C1 segment of cervical spinal cord (tissue), 14 donors: Measurements from ENCODE around the gene NRP1.
"Not testable (repeated sequence)": the region's sequence is repeated elsewhere in the genome, so short reads cannot be mapped to it uniquely, and the experiment has no call there.

Experiments used
- DNase-seq, 14 donors: peaks; one replicate each; lab custom pipeline; 2025; lab: John Stamatoyannopoulos, UW

Gene NRP1

DNA sequence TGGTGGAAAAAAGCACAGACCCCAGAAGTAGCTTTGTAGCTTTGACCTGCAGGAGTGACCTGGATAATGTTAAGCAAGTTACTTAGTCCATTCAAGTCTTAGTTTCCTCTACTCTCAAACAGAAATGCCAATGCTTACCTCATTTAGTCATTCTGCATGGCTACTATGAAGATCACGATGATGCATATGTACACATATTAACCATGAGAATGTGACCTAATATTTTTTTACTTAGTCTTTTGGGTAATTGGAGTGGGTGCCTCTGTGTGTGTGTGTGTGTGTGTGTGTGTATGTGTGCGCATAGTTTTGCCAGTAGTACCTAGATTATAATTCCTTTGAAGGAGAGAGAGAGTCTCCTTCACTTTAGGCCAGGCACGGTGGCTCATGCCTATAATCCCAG lies 95.8 kb downstream of the NRP1 start:
- DNase-seq: no peak

DNA sequence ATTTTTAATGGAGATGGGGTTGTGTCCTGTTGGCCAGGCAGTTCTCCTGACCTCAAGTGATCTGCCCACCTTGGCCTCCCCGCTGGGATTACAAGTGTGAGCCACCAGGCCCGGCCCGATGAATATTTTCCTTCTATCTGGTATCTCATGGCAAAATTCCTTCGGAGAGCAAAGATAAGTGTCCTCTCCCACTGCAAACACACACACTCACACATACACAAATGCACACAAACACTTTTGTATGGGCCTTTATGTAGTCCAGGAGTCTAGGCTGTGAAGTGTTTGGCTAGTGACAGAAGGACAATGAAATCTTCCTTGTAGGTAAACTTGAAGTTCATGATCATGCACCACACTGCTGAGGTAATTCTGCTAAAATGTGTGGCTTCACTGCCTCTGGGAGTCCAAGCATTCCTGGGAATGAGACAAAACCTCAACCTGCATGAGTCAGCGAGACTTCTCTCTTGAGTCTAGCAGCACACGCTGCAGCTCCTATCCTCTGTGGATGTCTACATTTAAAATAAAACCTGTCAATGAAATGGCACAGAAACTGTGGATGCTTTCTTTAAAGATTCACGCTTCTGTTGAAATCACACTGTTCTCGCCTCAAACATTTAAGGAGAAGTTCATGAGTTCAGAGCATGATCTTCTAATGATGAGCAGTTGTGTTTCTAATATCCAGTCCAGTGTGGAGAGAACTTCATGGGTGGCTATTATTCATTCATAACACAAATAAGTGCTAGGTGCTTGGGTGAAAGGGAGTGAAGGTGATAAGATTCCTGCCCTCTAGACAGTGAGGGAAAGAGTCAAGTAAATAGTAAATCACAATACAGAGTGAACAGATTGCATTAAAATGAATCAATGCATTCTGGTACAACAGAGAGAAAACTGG lies 96.5 kb downstream of the NRP1 start:
- no peak for DNase-seq

DNA sequence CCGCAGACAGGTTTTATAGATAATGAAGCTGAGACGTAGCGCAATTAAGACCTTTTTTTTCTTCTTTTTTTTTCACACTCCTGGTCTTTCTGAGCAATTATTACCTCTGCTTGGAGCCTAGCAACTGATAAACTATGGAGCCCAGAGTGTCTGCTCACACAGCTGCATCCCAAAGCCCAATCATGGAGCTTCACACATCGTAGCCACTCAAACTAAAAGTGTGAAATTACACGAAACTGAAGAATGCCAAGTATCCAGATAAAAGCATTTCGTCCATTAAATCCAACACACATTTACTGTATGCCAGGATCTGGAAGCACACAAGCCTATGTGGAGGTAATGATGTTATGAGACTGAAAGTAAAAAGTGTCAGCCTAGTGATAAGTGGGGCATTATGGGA lies 97.6 kb downstream of the NRP1 start:
- no peak for DNase-seq

DNA sequence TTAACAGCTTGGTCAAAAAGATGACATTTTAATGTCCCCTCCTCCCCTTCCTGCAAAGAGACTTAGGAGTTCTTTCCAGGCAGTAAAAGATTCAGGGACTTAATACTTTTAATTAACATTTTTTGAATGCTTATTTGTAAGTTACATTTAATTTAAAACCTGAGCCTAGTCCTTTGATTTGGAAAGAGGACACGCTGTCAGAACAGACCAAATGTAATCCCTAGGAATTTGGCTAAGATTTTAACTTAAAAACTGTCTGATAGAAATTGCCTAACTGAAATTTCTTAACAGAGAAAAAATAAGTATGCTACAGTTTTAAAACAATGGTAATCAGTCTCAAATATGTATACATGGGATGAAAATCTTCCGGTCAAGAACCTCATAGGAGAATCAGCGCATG lies 98.5 kb downstream of the NRP1 start:
- no peak for DNase-seq

- DNase-seq: no peak
Measured at GRCh38 chr10:33235251-33235884, 99.1 kb downstream of the NRP1 start.

GRCh38 chr10:33234831-33235237 lies 99.6 kb downstream of the NRP1 start:
- no peak for DNase-seq

DNA sequence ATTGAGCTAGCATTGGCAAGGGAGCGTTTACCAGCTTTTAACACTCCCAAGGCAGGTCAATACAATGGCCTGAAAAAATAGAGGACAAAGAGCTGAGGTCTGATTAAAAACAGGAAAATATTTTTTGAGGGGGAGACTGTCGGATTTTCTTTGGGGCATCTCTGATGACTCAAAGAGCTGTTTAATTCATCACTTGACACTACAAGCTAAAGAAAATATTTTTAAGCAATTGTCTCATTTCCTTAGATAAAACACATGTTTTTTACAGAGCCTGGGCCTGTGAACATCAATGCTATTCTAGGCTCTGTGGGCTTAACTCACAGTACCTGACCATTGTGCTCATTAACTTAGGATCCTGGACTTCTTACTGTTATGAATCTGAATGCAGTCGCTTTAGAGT lies 100.8 kb downstream of the NRP1 start:
- DNase-seq: no peak

DNA sequence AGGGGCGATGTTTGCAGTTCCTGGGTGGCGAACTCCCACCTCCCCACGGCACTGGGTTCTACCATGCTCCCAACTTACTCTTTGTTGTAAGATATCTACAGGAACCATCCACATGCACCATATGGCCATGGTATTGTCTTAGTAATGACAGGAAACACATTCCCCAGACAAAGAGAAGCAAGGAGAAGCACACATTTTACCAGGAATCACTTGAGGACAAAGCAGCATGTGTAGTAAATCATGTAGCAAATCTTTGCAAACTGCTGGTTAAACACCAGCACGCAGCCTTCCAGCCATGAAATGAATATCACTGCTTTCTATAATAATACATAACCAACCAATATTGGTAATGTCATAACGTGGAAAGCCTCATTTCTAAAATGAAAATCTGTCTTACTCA lies 101.2 kb downstream of the NRP1 start:
- DNase-seq: no peak

DNA sequence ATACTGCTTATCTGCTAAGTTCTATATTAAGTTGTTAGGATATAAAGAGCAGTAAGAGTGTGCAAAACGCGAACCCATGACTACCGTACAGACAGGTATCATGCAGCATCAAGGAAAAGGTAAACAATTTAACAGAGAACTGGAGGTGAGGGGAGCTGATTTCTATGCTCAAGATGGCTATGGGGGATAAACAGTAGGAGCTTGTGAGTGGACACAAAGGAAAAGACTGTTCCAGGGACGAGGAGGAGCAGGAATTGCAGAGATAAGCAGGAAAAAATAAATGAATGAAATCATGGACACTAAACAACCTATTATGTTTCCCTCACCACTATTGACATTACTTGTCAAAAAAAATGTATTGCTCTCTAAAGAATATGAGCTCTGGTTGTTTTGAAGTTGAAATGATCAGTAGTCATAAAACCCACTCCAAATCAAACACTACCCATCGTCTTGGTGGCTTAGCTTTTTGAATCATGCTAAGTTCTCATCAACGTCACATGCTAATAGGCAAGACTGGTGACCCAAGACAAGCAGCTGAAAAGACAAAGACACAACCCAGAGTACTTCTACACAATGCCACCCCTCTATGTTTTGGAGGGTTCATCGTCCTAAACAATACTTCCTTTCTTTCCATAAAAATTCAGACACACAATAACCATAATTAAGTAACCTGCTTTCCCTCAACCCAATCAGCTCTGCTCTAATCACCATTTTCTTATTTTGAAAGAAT lies 102.7 kb downstream of the NRP1 start:
- DNase-seq: no peak

DNA sequence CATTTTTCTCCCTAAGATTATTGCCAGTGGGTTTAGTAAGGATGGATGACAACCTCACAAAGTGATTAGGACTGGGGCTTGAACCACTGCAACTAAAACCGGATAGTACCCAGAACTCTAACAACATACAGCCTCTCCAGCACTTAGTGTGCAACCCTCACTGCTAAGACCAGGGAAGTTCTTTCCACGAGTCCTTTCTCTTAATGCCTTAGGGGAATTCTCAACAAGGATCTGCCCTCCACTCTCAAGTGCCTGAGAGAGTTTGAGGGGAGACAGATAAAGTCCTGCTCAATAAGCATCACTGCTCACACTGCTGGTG lies 104.6 kb downstream of the NRP1 start:
- no peak for DNase-seq

- no peak for DNase-seq
Measured at GRCh38 chr10:33229252-33229948, 105.1 kb downstream of the NRP1 start.

DNA sequence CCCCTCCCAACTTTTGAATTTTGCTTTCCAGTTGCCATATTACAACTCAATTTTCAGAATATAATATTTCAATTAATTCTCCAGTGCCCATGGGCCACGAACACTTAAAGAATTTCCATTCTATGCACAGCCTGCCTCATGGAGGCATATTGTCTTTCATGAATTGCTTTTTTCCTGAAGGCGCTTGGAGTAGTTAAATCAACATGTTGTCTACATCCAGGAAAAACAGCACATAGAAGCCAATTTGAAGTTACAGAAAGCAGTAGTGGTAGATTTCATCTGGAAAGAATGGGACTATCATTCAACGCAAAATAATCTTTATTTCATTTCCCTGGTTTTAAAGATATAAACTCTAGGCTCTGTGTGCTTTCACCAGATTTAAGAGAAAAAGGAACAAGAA lies 106.0 kb downstream of the NRP1 start:
- no peak for DNase-seq

- DNase-seq: no peak
Measured at GRCh38 chr10:33227489-33227888, 107.0 kb downstream of the NRP1 start.

- DNase-seq: no peak
Measured at GRCh38 chr10:33224251-33224965, 110.1 kb downstream of the NRP1 start.

GRCh38 chr10:33223326-33224000 lies 111.0 kb downstream of the NRP1 start:
- no peak for DNase-seq

- DNase-seq: not testable (repeated sequence)
Measured at GRCh38 chr10:33222304-33222703, 112.2 kb downstream of the NRP1 start.

DNA sequence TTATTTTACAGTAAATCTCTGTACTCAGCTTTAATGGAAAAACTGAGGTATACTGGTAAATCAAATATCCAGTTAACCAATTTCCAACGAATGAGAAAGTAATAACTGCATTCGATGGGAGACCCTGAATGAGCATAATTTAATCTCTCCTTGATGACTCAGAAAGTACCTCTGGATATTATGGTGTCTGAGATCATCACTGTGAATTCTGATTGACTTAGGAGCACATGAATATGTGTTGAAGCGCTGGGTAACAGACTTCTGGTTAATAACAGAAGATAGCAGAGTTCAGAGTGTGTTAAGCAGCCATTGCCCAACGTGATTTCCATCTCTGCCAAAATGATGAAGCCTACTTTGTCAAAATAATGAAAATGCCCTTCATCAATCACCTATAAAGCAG lies 116.6 kb downstream of the NRP1 start:
- no peak for DNase-seq

GRCh38 chr10:33216661-33217427 lies 117.6 kb downstream of the NRP1 start:
- no peak for DNase-seq

- no peak for DNase-seq
Measured at GRCh38 chr10:33215635-33216034, 118.8 kb downstream of the NRP1 start.

- no peak for DNase-seq
Measured at GRCh38 chr10:33215154-33215553, 119.3 kb downstream of the NRP1 start.
